SJCRH30 (cell line): ENCODE measurements around the gene ANAPC16. TPM values are rescaled to one million over a fixed set of nuclear protein-coding genes. Genes with fewer than 3 reads are reported as not detected.

ENCODE experiments used
- DNase-seq, 2 experiments: peaks; one replicate each; pipeline ENCODE4 v3.0.0-alpha.2; 2015 to 2020
- H3K27ac ChIP-seq: fragments of 250-450 bp; sonication (Bioruptor Pico); 2 replicates; pipeline ENCODE4 v1.5.1; 2020; ENCODE audit warnings: mild to moderate bottlenecking, moderate library complexity
- H3K27me3 ChIP-seq: fragments of 250-450 bp; sonication (Bioruptor Pico); 2 replicates; pipeline ENCODE4 v1.5.1; 2020; ENCODE audit warnings: mild to moderate bottlenecking, moderate library complexity
- H3K36me3 ChIP-seq: fragments of 250-450 bp; sonication (Bioruptor Pico); 2 replicates; pipeline ENCODE4 v1.5.1; 2020; ENCODE audit warnings: mild to moderate bottlenecking, moderate library complexity
- H3K4me1 ChIP-seq: fragments of 250-450 bp; sonication (Bioruptor Pico); 2 replicates; pipeline ENCODE4 v1.5.1; 2020; ENCODE audit warnings: mild to moderate bottlenecking, moderate library complexity
- H3K4me3 ChIP-seq: fragments of 250-450 bp; sonication (Bioruptor Pico); 2 replicates; pipeline ENCODE4 v1.5.1; 2020; ENCODE audit warnings: mild to moderate bottlenecking, moderate library complexity
- H3K9me3 ChIP-seq: fragments of 250-450 bp; sonication (Bioruptor Pico); replicated peaks from 2 replicates; pipeline ENCODE4 v1.5.1; 2020; ENCODE audit warnings: mild to moderate bottlenecking, moderate library complexity
- total RNA-seq: library from RNA; depleted of rRNA; stranded (reverse); fragments of >200 nt; shearing (Covaris generic); gene quantifications from 2 replicates; pipeline ENCODE4 v1.2.3, GENCODE V29; 2014; rRNA removed

The ANAPC16 gene
- 71.9 and 72.2 TPM in 2 replicates for total RNA-seq

DNA sequence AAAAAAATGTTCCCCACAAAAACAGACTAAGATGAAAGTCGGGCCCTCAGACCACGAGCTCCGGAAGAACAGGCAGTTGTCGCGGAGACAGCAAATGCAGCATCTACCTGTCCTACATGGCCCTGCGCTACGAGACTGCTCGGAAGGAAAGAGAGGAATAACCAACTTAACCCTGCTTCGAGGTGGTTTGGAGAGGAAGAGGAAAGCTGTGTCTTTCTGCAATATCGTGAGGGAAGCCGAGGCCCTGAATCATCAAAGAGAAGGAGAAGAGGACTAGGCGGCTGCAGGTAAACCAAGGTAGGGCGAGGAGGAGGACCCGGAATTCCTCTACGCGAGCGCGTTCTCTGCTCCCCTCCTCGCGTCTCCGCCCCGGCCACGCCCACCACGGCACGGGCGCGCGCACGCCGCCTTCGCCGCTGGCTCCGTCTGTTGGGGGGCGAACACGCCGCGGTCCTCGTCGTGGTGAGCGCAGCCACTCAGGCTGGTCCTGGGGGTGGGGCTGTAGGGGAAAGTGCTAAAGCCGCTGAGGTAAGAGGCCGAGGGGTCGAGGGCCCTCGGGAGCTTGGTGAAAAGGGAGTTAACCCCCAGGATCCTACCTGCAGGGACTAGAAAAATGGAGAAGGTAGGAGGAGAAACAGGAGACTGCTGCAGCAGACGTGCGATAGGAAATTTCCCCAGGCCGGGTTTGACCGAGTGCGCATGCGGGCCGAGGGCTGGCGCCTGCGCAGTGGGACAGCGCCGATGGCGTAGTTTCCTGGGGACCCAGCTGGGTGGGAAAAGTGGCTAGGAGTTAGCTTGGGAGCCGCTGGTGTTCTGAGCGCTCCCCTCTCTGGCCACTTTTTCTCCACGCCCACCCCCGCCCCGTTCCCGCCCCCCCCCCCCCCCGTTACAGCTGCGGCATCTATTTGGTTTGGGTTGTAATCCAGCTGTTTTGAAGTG is at the start of gene ANAPC16, which contains the start of gene ASCC1:
Gene ANAPC16 (plus strand): TSS at position 402 of the 939 bp plus-strand sequence. CDS start 7,903 bp downstream, outside the sequence.
Gene ASCC1 (minus strand): TSS at position 666 of the 939 bp plus-strand sequence. CDS start 2,978 bp downstream, outside the sequence.
- Histone ChIP-seq H3K27me3 (no peaks in the 10 kb centered on the region), H3K27ac (peak within 1 kb of the TSS; percentile 90)
- peak; percentile 92 to 95 for DNase-seq

DNA sequence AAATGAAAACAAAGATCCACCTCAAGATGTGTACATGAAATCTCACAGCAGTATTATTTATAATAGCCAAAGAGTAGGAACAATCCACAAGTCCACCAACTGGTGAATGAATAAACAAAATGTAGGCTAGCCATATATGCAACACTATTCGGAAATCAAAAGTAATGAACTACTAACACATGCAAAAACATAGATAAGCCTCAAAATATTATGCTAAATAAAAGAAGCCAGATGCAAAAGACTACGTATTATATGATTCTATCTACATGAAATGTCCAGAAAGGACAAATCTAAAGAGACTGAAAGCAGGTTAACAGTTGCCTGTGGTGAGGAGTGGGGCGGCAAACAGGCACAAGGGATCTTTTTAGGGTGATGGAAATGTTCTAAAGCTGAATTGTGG is 48.7 kb upstream of the ANAPC16 start:
- H3K27me3 ChIP-seq = no peaks in the 10 kb centered on the region
- no peak overlapping the region for H3K27ac ChIP-seq
- no peak for DNase-seq
- H3K4me3 ChIP-seq = no peak overlapping the region
- H3K36me3 ChIP-seq = no peaks in the 10 kb centered on the region
- H3K4me1 ChIP-seq = 0 out of 2 replicates have a peak, but pooled peaks cover 3% of the 10 kb centered on the region
- H3K9me3 ChIP-seq = no peaks in the 10 kb centered on the region

More for the DNA sequence above, at the start of gene ANAPC16, which contains the start of gene ASCC1:
- H3K9me3 ChIP-seq = no peaks in the 10 kb centered on the region
- H3K4me3 ChIP-seq = peak within 1 kb of the TSS; percentile 93
- peaks cover 6% of the 10 kb centered on the region for H3K36me3 ChIP-seq
- 0 out of 2 replicates have a peak, but pooled peaks cover 4% of the 10 kb centered on the region for H3K4me1 ChIP-seq

DNA sequence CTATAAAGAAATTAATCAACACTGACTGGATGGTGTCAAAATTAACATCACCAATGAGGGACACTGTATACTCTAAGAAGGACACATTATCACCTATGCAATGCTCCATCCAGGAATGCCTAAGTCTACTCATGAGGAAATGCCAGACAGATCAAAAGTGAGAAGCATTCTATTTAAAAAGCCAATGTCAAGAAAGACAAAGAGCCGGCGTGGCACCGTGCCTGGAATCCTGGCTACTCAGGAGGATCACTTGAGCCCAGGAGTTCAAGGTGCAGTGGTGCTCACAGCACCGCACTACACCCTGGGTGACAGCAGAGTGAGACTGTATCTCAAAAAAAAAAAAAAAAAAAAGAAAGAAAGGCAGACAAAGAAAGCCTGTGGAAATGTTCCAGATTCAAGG is 45.5 kb upstream of the ANAPC16 start:
- no peak overlapping the region for H3K27ac ChIP-seq
- DNase-seq = no peak

DNA sequence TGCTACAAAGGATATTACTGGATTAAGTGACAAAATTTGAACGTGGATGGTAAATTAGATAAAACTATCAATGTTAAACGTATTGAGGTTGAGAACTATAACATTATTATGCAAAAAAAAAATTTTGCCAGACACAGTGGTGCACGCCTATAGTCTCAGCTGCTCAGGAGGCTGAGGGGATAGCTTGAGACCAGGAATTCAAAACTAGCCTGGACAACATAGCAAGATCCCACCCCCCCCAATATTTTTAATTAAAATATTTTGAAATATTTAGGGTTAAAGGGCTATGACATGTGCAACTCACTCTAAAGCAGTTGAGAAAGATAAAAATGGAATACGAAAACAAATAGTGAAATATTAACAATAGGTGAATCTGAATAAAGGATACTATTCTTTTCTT is 45.1 kb upstream of the ANAPC16 start:
- no peaks in the 10 kb centered on the region for H3K9me3 ChIP-seq
- no peaks in the 10 kb centered on the region for H3K36me3 ChIP-seq
- no peak overlapping the region for H3K4me3 ChIP-seq
- H3K27ac ChIP-seq = no peak overlapping the region
- no peaks in the 10 kb centered on the region for H3K4me1 ChIP-seq
- H3K27me3 ChIP-seq = no peaks in the 10 kb centered on the region
- no peak for DNase-seq

More for the DNA sequence above, 45.5 kb upstream of the ANAPC16 start:
- no peaks in the 10 kb centered on the region for H3K27me3 ChIP-seq
- no peaks in the 10 kb centered on the region for H3K36me3 ChIP-seq
- no peak overlapping the region for H3K4me3 ChIP-seq
- H3K4me1 ChIP-seq = no peaks in the 10 kb centered on the region
- no peaks in the 10 kb centered on the region for H3K9me3 ChIP-seq

DNA sequence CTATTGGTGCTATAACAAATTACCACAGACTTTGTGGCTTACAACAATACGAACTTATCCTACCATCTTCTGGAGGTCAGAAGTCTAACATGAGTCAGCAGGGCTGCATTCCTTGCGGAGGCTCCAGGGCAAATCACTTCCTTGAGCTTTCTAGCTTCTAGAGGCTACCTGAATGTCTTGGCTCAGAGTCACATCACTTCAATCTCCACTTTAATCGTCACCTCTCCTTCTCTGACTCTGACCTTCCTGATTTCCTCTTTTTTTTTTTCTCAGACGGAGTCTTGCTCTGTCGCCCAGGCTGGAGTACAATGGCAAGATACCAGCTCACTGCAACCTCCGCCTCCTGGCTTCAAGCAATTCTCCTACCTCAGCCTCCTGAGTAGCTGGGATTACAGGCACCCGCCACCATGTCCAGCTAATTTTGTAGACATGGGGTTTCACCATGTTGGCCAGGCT is 44.6 kb upstream of the ANAPC16 start:
- Histone ChIP-seq H3K4me3 (no peak overlapping the region), H3K36me3 (no peaks in the 10 kb centered on the region), H3K27me3 (no peaks in the 10 kb centered on the region), H3K4me1 (no peaks in the 10 kb centered on the region), H3K27ac (no peak overlapping the region), H3K9me3 (no peaks in the 10 kb centered on the region)
- DNase-seq = no peak

DNA sequence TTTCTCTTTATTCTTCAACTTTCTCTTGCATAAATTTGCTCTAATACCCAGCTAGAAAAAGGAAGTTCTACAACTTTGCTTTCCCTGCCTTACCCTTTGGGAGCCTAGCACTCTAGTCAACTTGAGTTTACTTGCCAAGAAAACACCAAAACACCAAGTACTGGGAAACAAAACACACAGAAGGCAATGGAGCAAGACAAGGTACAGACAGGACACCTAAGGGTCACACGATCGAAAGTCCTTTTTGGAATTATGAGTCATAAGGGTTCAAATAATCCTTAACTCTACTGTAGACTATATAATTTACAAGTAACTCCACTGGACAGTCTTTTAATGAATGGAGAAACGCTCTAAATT is 42.6 kb upstream of the ANAPC16 start:
- Histone ChIP-seq H3K4me1 (no peaks in the 10 kb centered on the region), H3K36me3 (no peaks in the 10 kb centered on the region), H3K9me3 (no peaks in the 10 kb centered on the region), H3K27me3 (no peaks in the 10 kb centered on the region), H3K4me3 (no peak overlapping the region), H3K27ac (no peak overlapping the region)
- no peak for DNase-seq

DNA sequence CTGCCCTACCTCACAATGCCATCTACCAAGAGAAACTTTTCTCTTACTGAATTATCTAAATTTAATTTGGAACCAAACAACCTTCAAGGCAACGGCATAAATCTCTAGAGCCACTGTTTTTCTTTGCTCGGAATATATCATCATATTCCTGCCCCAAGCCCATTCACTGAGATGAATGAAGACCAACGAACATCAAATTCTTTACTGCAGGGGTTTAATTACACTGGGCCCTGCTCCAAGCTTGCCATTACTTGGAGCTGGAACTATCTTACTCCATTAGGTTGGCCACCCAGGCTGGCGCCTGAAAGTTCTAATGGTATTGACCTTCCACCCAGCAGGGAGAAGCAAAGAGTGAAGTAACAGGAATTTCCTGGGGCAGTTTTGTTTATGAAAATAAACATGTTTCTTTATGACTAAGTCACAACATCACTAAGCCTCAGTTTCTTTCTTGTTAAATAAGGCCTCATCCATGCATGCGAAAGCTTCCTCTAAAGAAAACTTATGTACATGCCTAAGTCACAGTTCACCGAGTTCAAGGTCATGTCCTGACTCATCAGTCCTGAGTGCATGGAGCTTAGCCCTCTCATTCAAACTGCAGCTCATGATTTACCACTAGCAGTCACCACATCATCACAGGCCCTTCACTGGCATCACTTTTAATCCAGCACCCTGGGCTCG is 42.1 kb upstream of the ANAPC16 start:
- Histone ChIP-seq H3K4me1 (no peaks in the 10 kb centered on the region), H3K27ac (no peak overlapping the region), H3K36me3 (no peaks in the 10 kb centered on the region), H3K4me3 (no peak overlapping the region), H3K27me3 (no peaks in the 10 kb centered on the region), H3K9me3 (no peaks in the 10 kb centered on the region)
- DNase-seq = no peak

DNA sequence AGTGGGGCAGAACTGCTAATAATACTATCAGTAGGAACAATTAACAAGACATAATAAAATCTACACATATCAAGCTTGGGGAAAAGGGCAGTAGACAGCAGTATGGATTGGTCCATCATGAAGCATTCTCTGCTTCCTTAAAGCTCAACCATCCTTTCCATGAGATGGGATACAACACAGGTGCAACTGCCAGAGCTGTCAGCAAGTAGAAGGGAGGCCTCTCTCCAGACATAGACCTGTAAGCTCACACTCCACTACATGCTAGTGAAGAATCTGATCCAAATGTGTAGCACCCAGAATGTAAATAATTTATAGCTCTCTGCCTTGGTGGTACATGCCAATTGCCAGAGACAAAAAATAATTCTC is 41.5 kb upstream of the ANAPC16 start:
- DNase-seq = no peak
- no peak overlapping the region for H3K27ac ChIP-seq
- H3K36me3 ChIP-seq = 0 out of 2 replicates have a peak, but pooled peaks cover 2% of the 10 kb centered on the region

DNA sequence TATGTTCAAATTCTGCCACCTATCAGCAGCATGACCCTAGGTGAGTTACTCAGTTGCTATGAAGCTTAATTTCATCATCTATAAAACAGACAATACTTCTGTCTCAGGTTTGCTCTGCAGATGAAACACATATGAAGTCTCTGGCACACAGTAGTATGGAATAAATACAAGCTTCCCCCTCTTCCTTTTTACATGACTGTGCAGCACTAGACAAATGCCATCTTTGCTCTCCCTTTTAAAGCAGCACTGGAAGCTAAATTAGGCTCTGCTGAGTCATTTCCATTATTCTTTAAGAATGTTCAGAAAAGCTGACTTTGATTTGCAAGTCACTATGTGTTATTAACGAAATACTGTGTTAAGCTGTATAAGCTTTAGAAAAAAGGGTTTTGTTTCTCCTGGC is 40.7 kb upstream of the ANAPC16 start:
- H3K4me1 ChIP-seq = no peaks in the 10 kb centered on the region
- H3K36me3 ChIP-seq = 0 out of 2 replicates have a peak, but pooled peaks cover 2% of the 10 kb centered on the region
- H3K9me3 ChIP-seq = no peaks in the 10 kb centered on the region
- no peak overlapping the region for H3K27ac ChIP-seq
- H3K4me3 ChIP-seq = no peak overlapping the region
- H3K27me3 ChIP-seq = no peaks in the 10 kb centered on the region
- no peak for DNase-seq

More for the DNA sequence above, 41.5 kb upstream of the ANAPC16 start:
- Histone ChIP-seq H3K4me3 (no peak overlapping the region), H3K9me3 (no peaks in the 10 kb centered on the region), H3K27me3 (no peaks in the 10 kb centered on the region), H3K4me1 (no peaks in the 10 kb centered on the region)

DNA sequence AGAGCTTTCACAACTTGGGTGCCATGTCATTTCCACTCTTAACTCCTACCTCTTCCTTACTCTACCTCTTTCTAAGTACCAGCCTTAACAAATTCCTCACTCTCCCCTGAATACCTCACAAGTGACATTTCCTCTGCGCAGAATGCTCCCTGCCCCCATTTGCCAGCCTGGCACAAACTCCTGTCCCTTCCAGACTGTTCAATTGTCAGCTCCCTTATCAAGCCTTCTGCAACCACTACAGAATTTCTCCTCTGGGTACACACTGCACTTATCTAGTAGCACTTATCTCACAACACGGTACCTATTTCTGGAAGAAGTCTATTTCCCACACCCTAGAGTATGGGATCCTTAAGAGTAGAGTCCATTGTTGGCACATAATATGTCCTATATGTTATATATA is 39.1 kb upstream of the ANAPC16 start:
- H3K4me3 ChIP-seq = no peak overlapping the region
- no peaks in the 10 kb centered on the region for H3K9me3 ChIP-seq
- H3K4me1 ChIP-seq = no peaks in the 10 kb centered on the region
- peaks cover 2% of the 10 kb centered on the region; the same call in 1 of the 2 replicates for H3K36me3 ChIP-seq
- H3K27ac ChIP-seq = no peak overlapping the region
- DNase-seq = no peak
- H3K27me3 ChIP-seq = no peaks in the 10 kb centered on the region

DNA sequence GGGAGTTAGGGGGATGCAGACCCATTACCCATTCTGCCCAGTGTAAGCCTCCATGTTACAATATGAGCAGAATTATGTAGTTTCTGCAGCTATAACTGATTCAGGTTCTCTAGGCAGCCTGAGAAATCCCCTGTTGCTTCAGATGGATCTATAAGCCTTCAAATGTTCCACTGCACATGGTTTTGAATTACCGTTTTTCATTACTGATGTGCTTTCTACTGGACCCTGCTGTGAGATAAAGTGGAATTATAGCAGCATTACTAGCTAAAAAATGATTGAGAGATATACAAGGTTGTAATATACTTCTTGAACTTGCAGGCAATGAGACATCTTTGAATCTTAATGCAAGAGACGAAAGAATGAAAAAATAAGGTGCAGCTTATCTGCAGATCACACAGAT is 38.4 kb upstream of the ANAPC16 start:
- H3K9me3 ChIP-seq = no peaks in the 10 kb centered on the region
- H3K4me3 ChIP-seq = no peak overlapping the region
- H3K4me1 ChIP-seq = no peaks in the 10 kb centered on the region
- no peak overlapping the region for H3K27ac ChIP-seq
- H3K36me3 ChIP-seq = peaks cover 6% of the 10 kb centered on the region; the same call in 1 of the 2 replicates
- DNase-seq = no peak
- H3K27me3 ChIP-seq = no peaks in the 10 kb centered on the region

DNA sequence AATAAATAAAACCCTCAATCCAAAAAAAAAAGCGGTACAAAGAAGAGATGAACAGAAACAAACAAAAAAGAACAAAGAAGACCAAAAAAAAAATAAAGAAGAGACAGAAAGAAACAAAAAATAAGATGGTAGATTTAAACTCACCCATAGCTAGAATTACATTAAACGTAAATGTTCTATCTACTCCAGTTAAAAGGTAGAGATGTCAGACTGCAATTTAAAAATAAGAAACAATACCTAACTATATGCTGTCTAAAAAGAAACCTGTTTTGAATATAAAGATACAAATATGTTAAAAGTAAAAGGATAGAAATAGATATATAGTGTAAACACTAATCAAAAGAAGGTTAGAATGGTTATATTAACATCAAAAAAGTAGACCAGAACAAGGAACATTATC is 31.7 kb upstream of the ANAPC16 start:
- no peak for DNase-seq
- H3K27ac ChIP-seq = no peak overlapping the region
- no peaks in the 10 kb centered on the region for H3K4me1 ChIP-seq
- no peak overlapping the region for H3K4me3 ChIP-seq
- H3K36me3 ChIP-seq = peaks cover 8% of the 10 kb centered on the region; the same call in 1 of the 2 replicates
- no peaks in the 10 kb centered on the region for H3K27me3 ChIP-seq
- no peaks in the 10 kb centered on the region for H3K9me3 ChIP-seq

DNA sequence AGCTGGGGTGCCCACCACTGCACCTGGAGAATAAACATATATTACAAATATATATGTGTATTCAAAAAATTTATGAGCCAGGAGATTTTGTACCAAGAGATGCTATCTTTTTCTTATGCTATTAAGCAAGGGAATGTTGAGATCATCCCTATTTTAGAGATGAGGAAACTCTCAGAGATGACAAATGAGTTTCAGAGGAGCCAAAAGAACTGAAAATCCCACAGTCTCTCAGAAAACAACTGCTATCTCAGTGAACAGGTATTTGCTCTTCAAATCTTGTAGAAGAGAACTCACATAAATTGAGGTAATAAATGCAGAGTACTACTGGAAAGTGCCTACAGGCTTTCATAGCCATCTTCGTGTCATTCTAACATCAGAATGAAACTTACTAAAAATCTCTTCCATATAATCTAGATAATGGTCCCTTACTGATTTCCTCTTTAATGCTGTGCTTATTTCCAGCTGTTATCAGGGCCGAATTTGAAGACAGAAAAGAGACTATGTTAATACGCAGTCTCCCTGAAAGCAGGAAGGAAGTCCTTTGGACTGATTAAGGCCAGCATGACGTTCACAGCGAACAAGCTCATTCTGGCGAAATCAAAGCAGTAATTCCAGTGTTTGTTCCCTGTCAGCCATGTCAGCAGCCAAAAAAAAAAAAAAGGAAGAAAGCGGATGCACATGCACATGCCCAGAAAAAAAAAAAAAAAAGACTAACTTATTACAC is 29.4 kb upstream of the ANAPC16 start:
- no peak overlapping the region for H3K4me3 ChIP-seq
- H3K9me3 ChIP-seq = no peaks in the 10 kb centered on the region
- no peaks in the 10 kb centered on the region for H3K27me3 ChIP-seq
- no peak overlapping the region for H3K27ac ChIP-seq
- no peaks in the 10 kb centered on the region for H3K4me1 ChIP-seq
- no peak for DNase-seq
- peaks cover 8% of the 10 kb centered on the region; the same call in 1 of the 2 replicates for H3K36me3 ChIP-seq

DNA sequence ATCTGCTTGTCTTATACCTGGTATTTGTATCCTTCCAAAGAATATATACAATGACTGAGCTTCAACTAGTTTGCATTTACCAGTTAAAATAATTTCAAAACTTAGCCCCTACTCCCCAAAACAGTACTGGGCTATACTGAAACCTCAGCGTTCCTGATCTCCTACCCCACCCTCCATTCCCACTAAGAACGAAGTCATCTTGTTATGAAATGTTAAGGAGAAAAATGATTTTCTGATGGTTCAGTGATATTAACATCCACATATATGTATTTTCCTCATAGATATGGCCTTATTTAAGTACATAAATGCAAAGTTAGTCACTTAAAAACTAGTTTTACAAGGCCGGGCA is 28.9 kb upstream of the ANAPC16 start:
- H3K9me3 ChIP-seq = no peaks in the 10 kb centered on the region
- H3K27ac ChIP-seq = no peak overlapping the region
- H3K36me3 ChIP-seq = peaks cover 8% of the 10 kb centered on the region; the same call in 1 of the 2 replicates
- H3K27me3 ChIP-seq = no peaks in the 10 kb centered on the region
- DNase-seq = no peak
- no peaks in the 10 kb centered on the region for H3K4me1 ChIP-seq
- H3K4me3 ChIP-seq = no peak overlapping the region
